HepG2 (cell line): ENCODE measurements around the gene PRDM7. TPM values are rescaled to one million over a fixed set of nuclear protein-coding genes. Genes with fewer than 3 reads are reported as not detected.

Experiments
- ARID2 ChIP-seq: sonication (generic); formaldehyde crosslinking; IDR thresholded peaks from 2 replicates; pipeline ENCODE4 v1.8.1; 2022; ENCODE audit warnings: mild to moderate bottlenecking, missing genetic modification reagents, borderline replicate concordance
- BORCS8-MEF2B ChIP-seq: sonication (generic); formaldehyde crosslinking; IDR thresholded peaks from 2 replicates; pipeline ENCODE4 v1.8.0; 2022; ENCODE audit warnings: mild to moderate bottlenecking, missing genetic modification reagents
- CCDC6 ChIP-seq: sonication (generic); formaldehyde crosslinking; IDR thresholded peaks from 2 replicates; pipeline ENCODE4 v1.8.1; 2022; ENCODE audit warnings: mild to moderate bottlenecking, missing genetic modification reagents, moderate library complexity
- FOSL2 ChIP-seq: sonication (generic); formaldehyde crosslinking; IDR thresholded peaks from 2 replicates; pipeline ENCODE4 v1.4.0; 2020; ENCODE audit warnings: missing genetic modification reagents
- FOXA1 ChIP-seq, 2 experiments: fragments of 450-650 bp in 1 of 2; sonication (generic) in 1 of 2; formaldehyde crosslinking in 1 of 2; IDR thresholded peaks; 2 replicates each; pipeline versions ENCODE4 v1.4.0 to v1.6.1; 2016 to 2020; ENCODE audit warnings: missing genetic modification reagents in 1 of 2
- HMG20B ChIP-seq: conservative IDR thresholded peaks from 2 replicates; pipeline ENCODE4 v1.6.1; 2016; ENCODE audit warnings: missing genetic modification reagents, missing compliant biosample characterization
- HNF4G ChIP-seq, 2 experiments: sonication (generic) in 1 of 2; formaldehyde crosslinking in 1 of 2; IDR thresholded peaks; 2 replicates each; pipeline versions ENCODE4 v1.4.0 to v1.6.1; 2011 to 2020; ENCODE audit warnings: borderline replicate concordance in 2 of 2, low read depth in 2 of 2, mild to moderate bottlenecking in 2 of 2, low read length in 1 of 2, missing genetic modification reagents in 1 of 2, moderate library complexity in 1 of 2
- JUN ChIP-seq: sonication (generic); formaldehyde crosslinking; IDR thresholded peaks from 2 replicates; pipeline ENCODE4 v1.4.0; 2020; ENCODE audit warnings: mild to moderate bottlenecking, missing genetic modification reagents
- KDM6A ChIP-seq: IDR thresholded peaks from 2 replicates; pipeline ENCODE4 v1.6.1; 2016; ENCODE audit warnings: low read depth
- LCORL ChIP-seq, 2 experiments: fragments of 450-650 bp in 1 of 2; sonication (generic) in 1 of 2; formaldehyde crosslinking in 1 of 2; IDR thresholded peaks; 2 replicates each; pipeline versions ENCODE4 v1.5.0 to v1.6.1; 2017 to 2020; ENCODE audit warnings: antibody characterized with exemption in 1 of 2, missing genetic modification reagents in 1 of 2
- MBNL3 ChIP-seq: fragments of 250-450 bp; sonication (Bioruptor Pico); conservative IDR thresholded peaks from 2 replicates; pipeline ENCODE4 v1.8.0; 2022; ENCODE audit warnings: mild to moderate bottlenecking, inconsistent platforms
- MED13 ChIP-seq: sonication (generic); formaldehyde crosslinking; IDR thresholded peaks from 2 replicates; pipeline ENCODE4 v1.5.0; 2020; ENCODE audit warnings: missing genetic modification reagents
- MXI1 ChIP-seq: IDR thresholded peaks from 3 replicates; pipeline ENCODE4 v1.6.1; 2012; ENCODE audit warnings: low read depth, low read length, inconsistent platforms, borderline replicate concordance
- MYNN ChIP-seq: sonication (generic); formaldehyde crosslinking; IDR thresholded peaks from 2 replicates; pipeline ENCODE4 v1.4.0; 2020; ENCODE audit warnings: mild to moderate bottlenecking, low read depth, missing genetic modification reagents
- NFE2L1 ChIP-seq: sonication (generic); formaldehyde crosslinking; IDR thresholded peaks from 2 replicates; pipeline ENCODE4 v1.4.0; 2020; ENCODE audit warnings: missing genetic modification reagents, mild to moderate bottlenecking, borderline replicate concordance
- NR2F6 ChIP-seq, 2 experiments: IDR thresholded peaks; 2 replicates each; pipeline ENCODE4 v1.6.1; 2016; ENCODE audit warnings: antibody characterized with exemption in 1 of 2, mild to moderate bottlenecking in 1 of 2
- PHF5A ChIP-seq: IDR thresholded peaks from one replicate; pipeline ENCODE4 v1.6.1; 2018; ENCODE audit warnings: low read depth, missing genetic modification reagents; ENCODE audit not compliant: unreplicated experiment
- POLR2AphosphoS5 ChIP-seq: IDR thresholded peaks from 2 replicates; pipeline ENCODE4 v1.6.1; 2012; ENCODE audit warnings: low read depth, low read length
- SIX1 ChIP-seq: sonication (generic); formaldehyde crosslinking; IDR thresholded peaks from 2 replicates; pipeline ENCODE4 v1.4.0; 2020; ENCODE audit warnings: missing genetic modification reagents, borderline replicate concordance
- SP5 ChIP-seq: IDR thresholded peaks from 2 replicates; pipeline ENCODE4 v1.6.1; 2016; ENCODE audit warnings: low read depth, borderline replicate concordance
- TSC22D2 ChIP-seq: sonication (generic); formaldehyde crosslinking; IDR thresholded peaks from 2 replicates; pipeline ENCODE4 v1.5.1; 2020; ENCODE audit warnings: missing genetic modification reagents, mild to moderate bottlenecking, borderline replicate concordance
- ZBTB3 ChIP-seq: sonication (generic); formaldehyde crosslinking; IDR thresholded peaks from 2 replicates; pipeline ENCODE4 v1.4.0; 2020; ENCODE audit warnings: low read depth, mild to moderate bottlenecking, moderate library complexity, missing genetic modification reagents, borderline replicate concordance
- ZBTB42 ChIP-seq: sonication (generic); formaldehyde crosslinking; IDR thresholded peaks from 2 replicates; pipeline ENCODE4 v1.5.0; 2020; ENCODE audit warnings: mild to moderate bottlenecking, missing genetic modification reagents
- ZNF253 ChIP-seq: sonication (generic); formaldehyde crosslinking; IDR thresholded peaks from 2 replicates; pipeline ENCODE4 v1.8.0; 2022; ENCODE audit warnings: mild to moderate bottlenecking, missing genetic modification reagents, borderline replicate concordance
- ZNF441 ChIP-seq: sonication (generic); formaldehyde crosslinking; IDR thresholded peaks from 2 replicates; pipeline ENCODE4 v1.7.0; 2021; ENCODE audit warnings: missing genetic modification reagents, borderline replicate concordance
- ZNF7 ChIP-seq: IDR thresholded peaks from 2 replicates; pipeline ENCODE4 v1.6.1; 2016; ENCODE audit warnings: missing biosample characterization, missing genetic modification reagents
- ZNF709 ChIP-seq: sonication (generic); formaldehyde crosslinking; IDR thresholded peaks from 2 replicates; pipeline ENCODE4 v1.5.0; 2020; ENCODE audit warnings: mild to moderate bottlenecking, missing genetic modification reagents
- ZNF775 ChIP-seq: sonication (generic); formaldehyde crosslinking; IDR thresholded peaks from 2 replicates; pipeline ENCODE4 v1.4.0; 2020; ENCODE audit warnings: missing genetic modification reagents, mild to moderate bottlenecking, moderate library complexity, borderline replicate concordance
- polyA plus RNA-seq, 8 experiments: library from polyadenylated mRNA; depleted of rRNA in 3 of 8; stranded (reverse) in 7 of 8; unstranded in 1 of 8; fragments of >200 nt; fragmentation: Illumina TruSeq in 4 of 8; extraction: Trizol in 4 of 8; gene quantifications; 2 replicates each; pipeline versions ENCODE4 v1.2.1 to v1.2.3, GENCODE V29; 2011 to 2016; ENCODE audit warnings: low read depth in 4 of 8, missing spikeins in 1 of 8, mixed read lengths in 1 of 8; ENCODE audit not compliant: insufficient read depth in 1 of 8
- total RNA-seq, 5 experiments: library from RNA; depleted of rRNA; stranded (reverse); fragments of >200 nt; fragmentation: Illumina TruSeq; extraction: Trizol; gene quantifications; 2 replicates each; pipeline ENCODE4 v1.2.3, GENCODE V29; 2016; ENCODE audit warnings: low read depth in 1 of 5
- TF ChIP-seq, protein P1 (sequence below): sonication (generic); formaldehyde crosslinking; IDR thresholded peaks from 2 replicates; pipeline ENCODE4 v1.4.0; 2020; ENCODE audit warnings: missing genetic modification reagents, mild to moderate bottlenecking, borderline replicate concordance

PRDM7 gene
- total and polyA plus RNA-seq, 2 of the 13 experiments (the other 11 are each of a cell fraction or from before 2014, with no cell fraction given), result not detected

DNA sequence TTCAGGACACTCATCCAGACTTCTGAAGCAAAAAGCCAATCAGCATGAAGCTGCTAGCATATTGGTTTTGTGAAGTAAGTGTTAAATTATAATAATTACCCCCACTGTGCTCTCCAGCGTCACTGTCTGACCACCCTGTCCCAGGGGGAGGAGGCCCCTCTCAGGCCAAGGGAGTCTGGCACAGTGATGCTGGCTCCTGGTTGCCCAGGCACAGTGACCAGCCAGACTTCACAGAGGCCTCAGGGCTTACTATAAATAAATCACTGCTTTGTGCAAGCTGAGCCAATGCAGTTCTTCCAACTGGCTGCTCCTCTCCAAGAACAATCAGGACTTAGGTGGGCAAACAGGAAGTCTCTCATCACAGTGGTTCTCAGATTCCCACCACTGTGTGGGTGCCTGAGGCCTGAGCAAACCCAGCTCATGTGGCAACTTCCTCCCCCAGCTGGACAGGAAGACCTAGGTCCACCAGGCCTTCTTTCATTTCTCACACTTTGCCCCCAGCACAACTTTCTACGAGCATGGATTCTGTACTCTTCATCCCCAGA lies 56.2 kb downstream of the PRDM7 start (continued):
- TF ChIP-seq ZNF775 (CRISPR knock-in tag), result no peak
- no peak for TF ChIP-seq BORCS8-MEF2B
- TF ChIP-seq MXI1, result peak; percentile 49; the same call in 1 of the 3 replicates
- TF ChIP-seq HNF4G (IDR thresholded peaks at IDR 0.05; ENCODE audit: borderline replicate concordance, low read depth, low read length), result peak; percentile 58
- TF ChIP-seq HNF4G (CRISPR knock-in tag; IDR thresholded peaks at IDR 0.05; ENCODE audit: borderline replicate concordance, low read depth), result peak; percentile 26; the same call in 1 of the 2 replicates
- TF ChIP-seq LCORL (IDR thresholded peaks at IDR 0.05), result no peak
- TF ChIP-seq LCORL (CRISPR knock-in tag; IDR thresholded peaks at IDR 0.05), result peak; percentile 29; the same call in 1 of the 2 replicates
- TF ChIP-seq FOSL2 (CRISPR knock-in tag), result peak; percentile 67
- no peak for TF ChIP-seq NR2F6 (IDR thresholded peaks at IDR 0.05)
- peak; percentile 37; the same call in 1 of the 2 replicates for TF ChIP-seq NR2F6 (CRISPR knock-in tag; IDR thresholded peaks at IDR 0.05)
- TF ChIP-seq ZNF7, result no peak
- TF ChIP-seq ZBTB42 (CRISPR knock-in tag), result 0 out of 2 replicates have a peak, but pooled peaks have one; percentile 23
- TF ChIP-seq, protein P1, sequence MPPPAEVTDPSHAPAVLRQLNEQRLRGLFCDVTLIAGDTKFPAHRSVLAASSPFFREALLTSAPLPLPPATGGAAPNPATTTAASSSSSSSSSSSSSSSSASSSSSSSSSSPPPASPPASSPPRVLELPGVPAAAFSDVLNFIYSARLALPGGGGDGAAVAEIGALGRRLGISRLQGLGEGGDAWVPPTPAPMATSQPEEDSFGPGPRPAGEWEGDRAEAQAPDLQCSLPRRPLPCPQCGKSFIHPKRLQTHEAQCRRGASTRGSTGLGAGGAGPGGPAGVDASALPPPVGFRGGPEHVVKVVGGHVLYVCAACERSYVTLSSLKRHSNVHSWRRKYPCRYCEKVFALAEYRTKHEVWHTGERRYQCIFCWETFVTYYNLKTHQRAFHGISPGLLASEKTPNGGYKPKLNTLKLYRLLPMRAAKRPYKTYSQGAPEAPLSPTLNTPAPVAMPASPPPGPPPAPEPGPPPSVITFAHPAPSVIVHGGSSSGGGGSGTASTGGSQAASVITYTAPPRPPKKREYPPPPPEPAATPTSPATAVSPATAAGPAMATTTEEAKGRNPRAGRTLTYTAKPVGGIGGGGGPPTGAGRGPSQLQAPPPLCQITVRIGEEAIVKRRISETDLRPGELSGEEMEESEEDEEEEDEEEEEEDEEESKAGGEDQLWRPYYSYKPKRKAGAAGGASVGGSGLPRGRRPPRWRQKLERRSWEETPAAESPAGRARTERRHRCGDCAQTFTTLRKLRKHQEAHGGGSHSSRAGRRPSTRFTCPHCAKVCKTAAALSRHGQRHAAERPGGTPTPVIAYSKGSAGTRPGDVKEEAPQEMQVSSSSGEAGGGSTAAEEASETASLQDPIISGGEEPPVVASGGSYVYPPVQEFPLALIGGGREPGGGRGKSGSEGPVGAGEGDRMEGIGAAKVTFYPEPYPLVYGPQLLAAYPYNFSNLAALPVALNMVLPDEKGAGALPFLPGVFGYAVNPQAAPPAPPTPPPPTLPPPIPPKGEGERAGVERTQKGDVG (CRISPR knock-in tag), result peak; percentile 71; the same call in 1 of the 2 replicates
- no peak for TF ChIP-seq MBNL3 (CRISPR knock-in tag)
- TF ChIP-seq SP5 (CRISPR knock-in tag), result peak; percentile 48; the same call in 1 of the 2 replicates
- no peak for TF ChIP-seq TSC22D2 (CRISPR knock-in tag)
- TF ChIP-seq CCDC6 (CRISPR knock-in tag), result no peak; the same call in 1 of the 2 replicates
- no peak for TF ChIP-seq POLR2AphosphoS5
- TF ChIP-seq MYNN, result no peak
- TF ChIP-seq ZBTB3 (CRISPR knock-in tag), result no peak
- peak; percentile 90 for TF ChIP-seq HMG20B
- TF ChIP-seq SIX1 (CRISPR knock-in tag), result peak; percentile 69; the same call in 1 of the 2 replicates
- TF ChIP-seq ARID2 (CRISPR knock-in tag), result no peak
- TF ChIP-seq ZNF709 (CRISPR knock-in tag), result no peak
- peak; percentile 34; the same call in 1 of the 2 replicates for TF ChIP-seq ZNF441 (CRISPR knock-in tag)
- no peak for TF ChIP-seq PHF5A
- no peak for TF ChIP-seq JUN (CRISPR knock-in tag)
- TF ChIP-seq ZNF253, result no peak
- TF ChIP-seq NFE2L1 (CRISPR knock-in tag), result no peak
- TF ChIP-seq KDM6A, result 0 out of 2 replicates have a peak, but pooled peaks have one; percentile 14
- no peak for TF ChIP-seq FOXA1 (IDR thresholded peaks at IDR 0.05)
- 0 out of 2 replicates have a peak, but pooled peaks have one; percentile 9 for TF ChIP-seq FOXA1 (CRISPR knock-in tag; IDR thresholded peaks at IDR 0.05)
- TF ChIP-seq MED13 (CRISPR knock-in tag), result no peak
